DND-41 (cell line): ENCODE measurements around the gene ADPRHL1.

Experiments used
- CTCF ChIP-seq: IDR thresholded peaks from 2 replicates; pipeline ENCODE4 v1.5.1; 2012; ENCODE audit warnings: borderline replicate concordance, low read length, moderate library complexity, mild to moderate bottlenecking; ENCODE audit not compliant: poor library complexity, severe bottlenecking; ENCODE audit errors: extremely low read depth
- EZH2 ChIP-seq: IDR thresholded peaks from 3 replicates; pipeline ENCODE4 v1.6.1; 2012; ENCODE audit warnings: borderline replicate concordance, low read depth, mild to moderate bottlenecking, moderate library complexity, low read length, inconsistent platforms; ENCODE audit not compliant: severe bottlenecking

DNA sequence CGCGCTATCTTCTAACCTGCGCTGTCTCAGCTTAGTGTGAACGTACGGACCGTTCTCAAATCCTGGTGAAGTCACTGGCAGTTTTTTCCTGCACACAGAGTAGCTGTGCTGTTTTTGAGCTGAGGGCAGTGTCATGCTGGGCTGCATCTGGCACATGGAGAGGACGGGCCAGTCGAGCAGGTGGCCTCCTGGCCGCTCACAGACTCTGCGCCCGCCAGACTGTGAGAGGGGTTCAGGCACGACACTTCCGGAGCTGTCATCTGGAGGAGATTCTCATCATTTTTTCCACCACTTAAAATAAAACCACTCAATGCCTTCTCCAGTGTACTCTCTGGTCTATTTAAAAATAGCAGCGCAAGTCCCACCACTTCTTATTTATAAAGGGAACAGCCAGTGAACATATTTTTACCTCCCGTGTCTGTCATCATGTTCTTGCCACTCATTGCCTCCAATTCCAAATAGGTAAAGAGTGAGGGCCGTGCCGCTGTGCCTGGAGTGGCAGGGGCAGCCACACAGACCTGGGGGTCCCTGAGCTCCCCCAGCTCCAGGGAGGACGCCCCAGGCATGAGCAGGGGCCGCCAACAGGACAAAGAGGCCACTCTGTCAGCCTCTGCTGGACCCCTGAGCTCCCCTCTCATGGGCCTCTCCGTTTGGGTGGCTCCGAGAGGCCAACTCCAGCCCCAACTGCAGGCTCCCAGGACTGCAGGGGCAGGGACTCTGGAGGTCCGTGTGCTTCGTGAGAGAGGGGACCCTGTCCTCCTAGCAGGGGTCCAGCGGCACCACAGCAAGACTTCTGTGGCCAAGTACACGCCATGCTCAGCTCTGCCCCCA lies 52.5 kb downstream of the ADPRHL1 start:
- no peak for TF ChIP-seq CTCF
- TF ChIP-seq EZH2 = no peak
